Sigmoid colon (tissue), 4 donors: ENCODE data around the gene TPRA1.

Experiments used
- CTCF ChIP-seq, 4 experiments: fragments of 450-650 bp in 3 of 4; fragments of 200-600 bp in 1 of 4; IDR thresholded peaks; one replicate each; pipeline ENCODE4 v1.5.1; 2016 to 2019; ENCODE audit warnings: antibody characterized with exemption in 4 of 4, mild to moderate bottlenecking in 3 of 4, moderate library complexity in 2 of 4
- EP300 ChIP-seq, 4 donors: sonication (generic); formaldehyde crosslinking; IDR thresholded peaks; one replicate each; pipeline ENCODE4 v1.6.1; 2017; ENCODE audit warnings: antibody characterized with exemption in 4 of 4

GRCh38 chr3:127613406-127613805 lies 22.9 kb upstream of the TPRA1 start:
- TF ChIP-seq EP300 (IDR thresholded peaks at IDR 0.05) (no peak), CTCF (IDR thresholded peaks at IDR 0.05) (no peak)
